OCI-LY7 (cell line): ENCODE results near the gene MPRIP.

Experiments
- CTCF ChIP-seq: fragments of 200-600 bp; sonication (generic); conservative IDR thresholded peaks from 2 replicates; pipeline ENCODE4 v1.5.1; 2014; ENCODE audit warnings: mild to moderate bottlenecking, antibody characterized with exemption, low read length, moderate library complexity, mixed read lengths
- EZH2phosphoT487 ChIP-seq: fragments of 200-600 bp; sonication (generic); IDR thresholded peaks from 2 replicates; pipeline ENCODE4 v1.6.1; 2018; ENCODE audit warnings: low read depth, borderline replicate concordance, mild to moderate bottlenecking, mixed run types, antibody characterized with exemption, low read length, moderate library complexity, mixed read lengths

- TF ChIP-seq CTCF (no peak), EZH2phosphoT487 (no peak)
Observed at GRCh38 chr17:17015230-17015629, 27.0 kb upstream of the MPRIP start.
